Liver (tissue), 9 donors: ENCODE measurements around the gene FKRP. TPM values are rescaled to one million over a fixed set of nuclear protein-coding genes. Genes with fewer than 3 reads are reported as not detected.
"Not testable (repeated sequence)": the region's sequence is repeated elsewhere in the genome, so short reads cannot be mapped to it uniquely, and the experiment has no call there.

Experiments used
- DNase-seq: peaks from one replicate; pipeline ENCODE4 v3.0.0-alpha.2; 2017; ENCODE audit warnings: low spot score
- H3K27ac ChIP-seq, 2 donors: one replicate each; pipeline ENCODE4 v1.7.0; 2013; ENCODE audit warnings: inconsistent platforms in 2 of 2, low read length in 2 of 2, control low read depth in 1 of 2, low read depth in 1 of 2, mild to moderate bottlenecking in 1 of 2
- H3K27me3 ChIP-seq, 4 donors: one replicate each; pipeline versions ENCODE4 v1.6.1 to v1.7.0; 2013; ENCODE audit warnings: low read length in 3 of 4, inconsistent platforms in 1 of 4, mild to moderate bottlenecking in 1 of 4, moderate library complexity in 1 of 4; ENCODE audit not compliant: control insufficient read depth in 4 of 4, insufficient read depth in 4 of 4
- H3K36me3 ChIP-seq, 4 donors: one replicate each; pipeline versions ENCODE4 v1.6.1 to v1.7.0; 2013; ENCODE audit warnings: low read length in 3 of 4, mild to moderate bottlenecking in 3 of 4, low read depth in 1 of 4, moderate library complexity in 1 of 4; ENCODE audit not compliant: control insufficient read depth in 4 of 4, insufficient read depth in 3 of 4
- H3K4me1 ChIP-seq, 4 donors: one replicate each; pipeline versions ENCODE4 v1.6.1 to v1.7.0; 2013; ENCODE audit warnings: low read length in 3 of 4, mild to moderate bottlenecking in 3 of 4, moderate library complexity in 1 of 4; ENCODE audit not compliant: control insufficient read depth in 4 of 4, insufficient read depth in 4 of 4
- H3K4me3 ChIP-seq, 3 donors: one replicate each; pipeline versions ENCODE4 v1.6.1 to v1.7.0; 2013; ENCODE audit warnings: low read length in 3 of 3, control low read depth in 1 of 3, low read depth in 1 of 3, mild to moderate bottlenecking in 1 of 3
- H3K9ac ChIP-seq, 2 donors: one replicate each; pipeline ENCODE4 v1.7.0; 2013; ENCODE audit warnings: low read length in 2 of 2, mild to moderate bottlenecking in 2 of 2, moderate library complexity in 2 of 2, control low read depth in 1 of 2, low read depth in 1 of 2
- H3K9me3 ChIP-seq, 4 donors: one replicate each; pipeline versions ENCODE4 v1.6.1 to v1.7.0; 2013; ENCODE audit warnings: low read length in 3 of 4; ENCODE audit not compliant: control insufficient read depth in 4 of 4
- CTCF ChIP-seq: fragments of 150-350 bp; IDR thresholded peaks from 2 replicates; pipeline ENCODE4 v1.5.1; 2017; ENCODE audit warnings: improper control_type of control experiment, low read depth, low read length; ENCODE audit not compliant: missing input control
- EGR1 ChIP-seq, 2 donors: IDR thresholded peaks; 2 replicates each; pipeline ENCODE4 v1.6.1; 2016 to 2018; ENCODE audit warnings: antibody characterized with exemption in 2 of 2, low read depth in 2 of 2
- FOXA1 ChIP-seq: IDR thresholded peaks from 2 replicates; pipeline ENCODE4 v1.6.1; 2016; ENCODE audit warnings: antibody characterized with exemption
- GABPA ChIP-seq, 2 donors: IDR thresholded peaks in 1 of 2; conservative IDR thresholded peaks in 1 of 2; 2 replicates each; pipeline ENCODE4 v1.6.1; 2016; ENCODE audit warnings: antibody characterized with exemption in 2 of 2, mild to moderate bottlenecking in 1 of 2, moderate library complexity in 1 of 2
- HNF4A ChIP-seq, 2 donors: conservative IDR thresholded peaks; 2 replicates each; pipeline ENCODE4 v1.6.1; 2016; ENCODE audit warnings: antibody characterized with exemption in 2 of 2, mild to moderate bottlenecking in 2 of 2
- JUND ChIP-seq, 2 donors: IDR thresholded peaks; 2 replicates each; pipeline ENCODE4 v1.6.1; 2016; ENCODE audit warnings: antibody characterized with exemption in 2 of 2
- MAX ChIP-seq: IDR thresholded peaks from 2 replicates; pipeline ENCODE4 v1.6.1; 2016; ENCODE audit warnings: antibody characterized with exemption
- NR2F2 ChIP-seq: IDR thresholded peaks from 2 replicates; pipeline ENCODE4 v1.6.1; 2016; ENCODE audit warnings: antibody characterized with exemption
- RAD21 ChIP-seq, 2 donors: IDR thresholded peaks; 2 replicates each; pipeline ENCODE4 v1.6.1; 2016; ENCODE audit warnings: antibody characterized with exemption in 2 of 2, mild to moderate bottlenecking in 2 of 2
- REST ChIP-seq: IDR thresholded peaks from 2 replicates; pipeline ENCODE4 v1.6.1; 2016; ENCODE audit warnings: antibody characterized with exemption, mild to moderate bottlenecking
- RXRA ChIP-seq, 2 donors: IDR thresholded peaks; 2 replicates each; pipeline ENCODE4 v1.6.1; 2017 to 2018; ENCODE audit warnings: antibody characterized with exemption in 2 of 2, mild to moderate bottlenecking in 1 of 2
- SP1 ChIP-seq: IDR thresholded peaks from 2 replicates; pipeline ENCODE4 v1.6.1; 2018; ENCODE audit warnings: antibody characterized with exemption, mild to moderate bottlenecking
- ZBTB33 ChIP-seq: IDR thresholded peaks from 2 replicates; pipeline ENCODE4 v1.6.1; 2016; ENCODE audit warnings: antibody characterized with exemption
- WGBS: extraction: QIAGEN DNeasy Blood & Tissue Kit; methylation state at CpG from one replicate; pipeline ENCODE4 v1.1.7; 2013; 5-methylcytosine and 5-hydroxymethylcytosine counted together
- polyA plus RNA-seq, 2 donors: library from polyadenylated mRNA; stranded (reverse) in 1 of 2; unstranded in 1 of 2; fragments of 200-250 nt in 1 of 2; fragments of >200 nt in 1 of 2; fragmentation: Nextera tagmentation in 1 of 2; extraction: Ambion mirVana in 1 of 2; gene quantifications; one replicate each; pipeline versions ENCODE4 v1.2.1 to v1.2.3, GENCODE V29; 2013 to 2015
- total RNA-seq, 2 donors: library from RNA; depleted of rRNA; stranded (reverse); fragments of >200 nt; gene quantifications; one replicate each; pipeline ENCODE4 v1.2.3, GENCODE V29; 2014
- donor health status: healthy.
- donor health status: healthy.
- donor health status: healthy.
- donor health status: healthy.
- donor health status: healthy.

Gene FKRP
- total and polyA plus RNA-seq, 4 donors: 2.5 to 11.1 (median 8.1) TPM

GRCh38 chr19:46777956-46778645 is 32.2 kb downstream of the FKRP start:
- DNase-seq, H3K9ac ChIP-seq, H3K27me3 ChIP-seq, H3K36me3 ChIP-seq, H3K27ac ChIP-seq, H3K9me3 ChIP-seq, H3K4me3 ChIP-seq, H3K4me1 ChIP-seq: not testable (repeated sequence)
- 92% methylated on average over 12 of the region's 12 CpGs for WGBS

- no peak overlapping the region for H3K27ac ChIP-seq
- 97% methylated on average over 7 of the region's 7 CpGs for WGBS
- H3K27me3 ChIP-seq: peaks cover 0 to 2% (median 0%) of the 10 kb centered on the region in 4 donors
- peaks cover 3 to 19% (median 8%) of the 10 kb centered on the region in 4 donors for H3K4me1 ChIP-seq
- DNase-seq: no peak
- no peak for TF ChIP-seq MAX
- no peak for TF ChIP-seq CTCF
- TF ChIP-seq RXRA (IDR thresholded peaks at IDR 0.05): no peak
- no peak for TF ChIP-seq ZBTB33
- no peak for TF ChIP-seq REST
- no peak for TF ChIP-seq SP1
- TF ChIP-seq NR2F2: no peak
- no peak for TF ChIP-seq HNF4A (conservative IDR thresholded peaks at IDR 0.05)
- TF ChIP-seq EGR1 (IDR thresholded peaks at IDR 0.05; ENCODE audit: low read depth in 2 of 2): no peak
- TF ChIP-seq JUND (IDR thresholded peaks at IDR 0.05): no peak
- no peak for TF ChIP-seq FOXA1
- no peak for TF ChIP-seq GABPA (IDR thresholded peaks at IDR 0.05 in 1 of 2, conservative IDR thresholded peaks at IDR 0.05 in 1 of 2)
- TF ChIP-seq RAD21 (IDR thresholded peaks at IDR 0.05): no peak
- no peaks in the 10 kb centered on the region for H3K9me3 ChIP-seq
- no peaks in the 10 kb centered on the region for H3K36me3 ChIP-seq
- H3K9ac ChIP-seq: no peak overlapping the region
- no peak overlapping the region for H3K4me3 ChIP-seq
Measured at GRCh38 chr19:46782355-46783019, 36.6 kb downstream of the FKRP start.
